Measurements from ENCODE around the gene BCAT1.
"Not testable (repeated sequence)": the region's sequence is repeated elsewhere in the genome, so short reads cannot be mapped to it uniquely, and the experiment has no call there.

The BCAT1 gene

GRCh38 chr12:24815114-24815423 is 133.8 kb downstream of the BCAT1 start:
- no peak for DNase-seq (ENCODE audit: low read depth in 3 of 3)

- no peak for DNase-seq (ENCODE audit: low read depth in 3 of 3)
Observed at GRCh38 chr12:24814379-24815113, 134.4 kb downstream of the BCAT1 start.

- DNase-seq (ENCODE audit: low read depth in 3 of 3) = no peak
Observed at GRCh38 chr12:24810378-24810777, 138.5 kb downstream of the BCAT1 start.

GRCh38 chr12:24809306-24809705 is 139.6 kb downstream of the BCAT1 start:
- DNase-seq (ENCODE audit: low read depth in 3 of 3) = not testable (repeated sequence)

GRCh38 chr12:24808651-24809050 is 140.2 kb downstream of the BCAT1 start:
- DNase-seq (ENCODE audit: low read depth in 3 of 3) = no peak

- no peak for DNase-seq (ENCODE audit: low read depth in 3 of 3)
Observed at GRCh38 chr12:24806386-24806785, 142.5 kb downstream of the BCAT1 start.

- no peak for DNase-seq (ENCODE audit: low read depth in 3 of 3)
Observed at GRCh38 chr12:24803430-24804245, 145.3 kb downstream of the BCAT1 start.

- DNase-seq (ENCODE audit: low read depth in 3 of 3) = no peak
Observed at GRCh38 chr12:24798335-24798734, 150.6 kb downstream of the BCAT1 start.

- DNase-seq (ENCODE audit: low read depth in 3 of 3) = no peak
Observed at GRCh38 chr12:24797901-24798300, 151.0 kb downstream of the BCAT1 start.

GRCh38 chr12:24796876-24797275 is 152.0 kb downstream of the BCAT1 start:
- DNase-seq (ENCODE audit: low read depth in 3 of 3) = no peak

- no peak for DNase-seq (ENCODE audit: low read depth in 3 of 3)
Observed at GRCh38 chr12:24795699-24796347, 153.1 kb downstream of the BCAT1 start.

GRCh38 chr12:24791622-24792021 is 157.3 kb downstream of the BCAT1 start:
- DNase-seq (ENCODE audit: low read depth in 3 of 3) = no peak

GRCh38 chr12:24788886-24789285 is 160.0 kb downstream of the BCAT1 start:
- DNase-seq (ENCODE audit: low read depth in 3 of 3) = no peak

- DNase-seq (ENCODE audit: low read depth in 3 of 3) = no peak
Observed at GRCh38 chr12:24780697-24781368, 168.1 kb downstream of the BCAT1 start.

GRCh38 chr12:24778486-24779304 is 170.2 kb downstream of the BCAT1 start:
- DNase-seq (ENCODE audit: low read depth in 3 of 3) = no peak

GRCh38 chr12:24777359-24777758 is 171.5 kb downstream of the BCAT1 start:
- DNase-seq (ENCODE audit: low read depth in 3 of 3) = no peak

- no peak for DNase-seq (ENCODE audit: low read depth in 3 of 3)
Observed at GRCh38 chr12:24776861-24777260, 172.0 kb downstream of the BCAT1 start.

GRCh38 chr12:24775073-24775472 is 173.8 kb downstream of the BCAT1 start:
- DNase-seq (ENCODE audit: low read depth in 3 of 3) = no peak

GRCh38 chr12:24773996-24774395 is 174.9 kb downstream of the BCAT1 start:
- no peak for DNase-seq (ENCODE audit: low read depth in 3 of 3)

- DNase-seq (ENCODE audit: low read depth in 3 of 3) = no peak
Observed at GRCh38 chr12:24772813-24773212, 176.1 kb downstream of the BCAT1 start.

- DNase-seq (ENCODE audit: low read depth in 3 of 3) = no peak
Observed at GRCh38 chr12:24770821-24771220, 178.1 kb downstream of the BCAT1 start.

Data from stimulated activated CD4-positive, alpha-beta T cell treated with anti-CD3 and anti-CD28 coated beads, TNF-alpha, amount 100 ng/mL, for 24 hours (primary cell).